Measurements from ENCODE around the gene RELCH.

- TF ChIP-seq EZH2phosphoT487 (IDR thresholded peaks at IDR 0.05; ENCODE audit: insufficient read depth, low read depth) = no peak
- no peak for TF ChIP-seq EZH2 (IDR thresholded peaks at IDR 0.05; ENCODE audit: insufficient read depth, poor library complexity, severe bottlenecking)
Measured at GRCh38 chr18:62277045-62277444, 90.0 kb downstream of the RELCH start.
